HG03280 (cell line): ENCODE measurements around the gene VIPR2.
"Not testable (repeated sequence)": the region's sequence is repeated elsewhere in the genome, so short reads cannot be mapped to it uniquely, and the experiment has no call there.

Source experiments
- ATAC-seq: cut with Tn5 transposase; IDR thresholded peaks from one replicate; pipeline ENCODE4 v1.9.1; 2021; ENCODE audit warnings: mild to moderate bottlenecking, moderate library complexity; ENCODE audit not compliant: unreplicated experiment

Gene VIPR2

GRCh38 chr7:159140170-159140910 lies 4.3 kb downstream of the VIPR2 start:
- no peak for ATAC-seq

DNA sequence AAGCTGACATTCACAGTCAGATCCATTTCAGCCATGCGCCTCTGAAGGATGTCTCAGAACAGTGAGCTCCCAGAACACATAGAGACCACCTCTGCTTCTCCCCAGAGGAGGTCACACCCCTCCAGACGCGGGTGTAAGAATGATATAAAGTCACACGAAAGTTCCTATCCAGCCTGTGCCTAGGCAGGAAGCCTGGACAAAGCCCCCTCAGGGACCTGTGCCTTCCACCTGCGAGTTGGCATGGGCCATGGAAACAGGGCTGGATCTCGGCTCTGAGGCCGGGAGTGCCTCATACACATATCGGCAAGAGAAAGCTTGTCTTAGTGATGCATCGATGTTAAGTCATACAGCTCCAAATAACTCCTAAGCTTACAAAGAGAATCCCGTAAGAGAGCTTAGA lies 5.0 kb downstream of the VIPR2 start:
- no peak for ATAC-seq

GRCh38 chr7:159139202-159139601 lies 5.5 kb downstream of the VIPR2 start:
- ATAC-seq, result no peak

DNA sequence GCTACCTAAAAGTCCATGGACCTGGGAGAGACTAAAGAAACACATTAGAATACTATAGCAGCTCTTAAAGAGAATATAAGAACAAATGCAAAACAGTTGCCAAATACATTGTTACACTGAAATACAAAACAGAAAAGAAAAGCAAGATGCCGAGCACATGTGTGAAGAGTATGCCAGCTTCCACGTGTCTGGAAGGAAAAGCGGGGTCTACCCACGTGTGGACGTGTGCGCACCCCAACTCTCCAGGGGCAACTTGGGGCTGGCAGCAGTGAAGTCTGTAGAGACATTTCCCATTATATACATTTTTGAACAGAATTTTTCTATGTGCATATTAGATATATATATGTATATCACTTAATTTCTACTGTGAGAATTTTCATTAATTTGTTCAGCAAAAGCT lies 6.2 kb downstream of the VIPR2 start:
- no peak for ATAC-seq

DNA sequence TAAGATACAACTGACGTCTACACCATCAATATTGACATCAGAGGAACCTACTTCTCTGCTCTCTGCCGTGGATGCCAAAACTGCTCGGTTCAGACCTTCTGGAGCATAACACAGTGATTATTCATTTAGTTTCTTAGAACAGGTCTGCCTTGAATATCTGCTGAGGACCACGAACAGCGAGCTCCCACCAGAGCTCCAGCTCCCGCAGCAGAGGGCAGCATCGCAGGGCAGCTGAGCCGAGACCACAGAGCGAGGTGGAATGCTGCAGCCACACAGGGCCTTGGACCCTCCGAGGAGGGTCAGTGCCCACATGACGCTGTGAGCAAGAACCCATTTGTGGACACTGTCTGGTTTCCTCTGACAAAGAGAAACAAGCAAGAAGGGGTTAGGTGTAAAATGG lies 6.8 kb downstream of the VIPR2 start:
- ATAC-seq, result no peak

DNA sequence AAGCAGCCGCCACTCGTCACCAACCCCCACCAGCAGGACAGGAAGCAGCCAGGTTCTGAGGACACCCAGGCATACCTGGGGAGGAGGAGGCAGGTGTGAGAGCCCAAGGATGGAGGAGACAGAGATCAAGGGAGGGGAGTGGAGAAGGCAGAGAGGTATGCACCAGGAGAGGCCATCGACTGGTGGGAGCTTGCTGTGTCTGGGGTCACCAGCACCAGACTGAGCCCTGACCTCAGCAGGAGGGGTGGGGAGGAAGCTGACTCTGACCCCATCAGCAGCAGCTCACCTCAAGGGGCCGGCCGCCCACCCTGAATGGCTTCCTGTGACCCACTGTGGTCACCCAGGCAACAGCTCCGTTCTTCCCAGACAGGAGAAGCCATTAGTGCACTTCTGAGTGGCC lies 7.8 kb downstream of the VIPR2 start:
- ATAC-seq, result no peak

- no peak for ATAC-seq
These were observed 8.2 kb downstream of the VIPR2 start for GRCh38 chr7:159136442-159136841.

- ATAC-seq, result no peak
These were observed 8.7 kb downstream of the VIPR2 start for GRCh38 chr7:159136013-159136412.

DNA sequence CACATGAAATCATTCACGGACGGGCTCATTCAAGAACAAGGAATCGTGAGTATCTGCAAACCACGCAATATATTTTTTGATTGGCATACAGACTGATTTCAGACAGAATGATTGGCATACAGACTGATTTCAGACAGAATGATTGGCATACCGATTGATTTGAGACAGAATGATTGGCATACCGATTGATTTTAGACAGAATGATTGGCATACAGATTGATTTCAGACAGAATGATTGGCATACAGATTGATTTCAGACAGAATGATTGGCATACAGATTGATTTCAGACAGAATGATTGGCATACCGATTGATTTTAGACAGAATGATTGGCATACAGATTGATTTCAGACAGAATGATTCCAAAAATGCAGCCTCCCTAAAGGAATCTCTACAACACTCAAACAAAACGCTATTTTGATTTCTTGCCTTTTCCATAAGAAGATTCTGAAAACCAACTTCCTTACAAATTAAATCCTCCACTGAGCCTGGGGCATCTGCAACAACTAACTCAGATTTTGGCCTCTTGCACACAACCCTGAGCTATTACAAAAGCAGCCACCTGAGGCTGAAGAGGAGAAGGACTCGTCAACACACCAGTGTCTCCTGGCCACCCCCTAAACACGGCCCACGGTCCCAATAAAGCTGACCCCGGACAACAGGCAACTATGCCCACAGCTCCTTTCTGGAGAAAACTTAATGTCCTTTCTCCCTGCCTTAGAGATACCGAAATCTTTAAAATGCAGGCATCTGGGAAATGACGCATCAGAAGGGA lies 11.8 kb downstream of the VIPR2 start:
- not testable (repeated sequence) for ATAC-seq

GRCh38 chr7:159130820-159131219 lies 13.8 kb downstream of the VIPR2 start:
- ATAC-seq, result no peak

- ATAC-seq, result no peak
These were observed 14.4 kb downstream of the VIPR2 start for GRCh38 chr7:159130199-159130775.

- no peak for ATAC-seq
These were observed 15.9 kb downstream of the VIPR2 start for GRCh38 chr7:159128767-159129166.

GRCh38 chr7:159127691-159128642 lies 16.7 kb downstream of the VIPR2 start:
- no peak for ATAC-seq

DNA sequence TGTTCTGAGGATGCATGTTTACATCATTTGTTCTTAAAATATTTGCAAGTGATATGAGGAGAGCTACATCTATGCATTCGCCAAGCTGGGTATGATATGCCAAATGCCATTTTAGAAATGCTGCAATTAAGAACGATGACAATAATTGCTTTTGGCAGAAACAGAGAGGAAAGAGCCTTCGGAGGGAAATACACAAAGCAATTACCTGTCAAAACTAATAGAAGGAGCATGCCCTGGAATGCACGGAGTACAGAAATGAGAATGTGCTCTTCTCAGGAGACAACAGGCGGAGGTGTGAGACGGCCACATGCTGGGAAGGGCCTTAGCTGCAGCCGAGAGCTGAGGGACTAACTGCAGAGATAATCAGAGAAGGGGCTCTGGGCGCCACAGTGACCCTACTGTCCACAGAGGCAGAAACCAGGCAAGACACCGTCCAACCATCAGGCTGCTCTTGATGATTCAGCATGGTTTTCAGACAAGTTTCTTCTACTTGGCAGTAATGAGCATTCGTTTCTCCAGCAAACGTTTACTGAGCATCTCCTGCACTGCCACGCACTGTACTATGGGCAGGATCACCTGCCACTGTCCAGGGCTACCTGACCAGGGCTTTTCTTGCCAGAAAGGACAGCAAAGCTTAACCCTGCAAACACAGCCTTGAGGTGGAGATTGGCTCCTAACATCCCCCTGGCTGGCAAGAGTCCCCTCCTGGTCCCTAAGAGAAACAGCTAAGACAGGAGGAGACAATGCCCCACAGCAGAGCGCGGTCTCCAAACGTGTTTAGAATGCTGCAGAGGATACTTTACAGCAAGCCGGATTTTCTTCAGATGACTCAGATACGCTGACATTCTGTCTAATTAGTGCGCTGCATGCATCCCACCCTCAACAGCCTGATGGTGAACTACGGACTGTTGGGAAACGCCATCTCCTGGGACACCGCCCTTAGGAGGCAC lies 18.1 kb downstream of the VIPR2 start:
- ATAC-seq, result no peak

- ATAC-seq, result no peak
These were observed 18.8 kb downstream of the VIPR2 start for GRCh38 chr7:159125955-159126270.

- no peak for ATAC-seq
These were observed 19.3 kb downstream of the VIPR2 start for GRCh38 chr7:159125104-159125954.

DNA sequence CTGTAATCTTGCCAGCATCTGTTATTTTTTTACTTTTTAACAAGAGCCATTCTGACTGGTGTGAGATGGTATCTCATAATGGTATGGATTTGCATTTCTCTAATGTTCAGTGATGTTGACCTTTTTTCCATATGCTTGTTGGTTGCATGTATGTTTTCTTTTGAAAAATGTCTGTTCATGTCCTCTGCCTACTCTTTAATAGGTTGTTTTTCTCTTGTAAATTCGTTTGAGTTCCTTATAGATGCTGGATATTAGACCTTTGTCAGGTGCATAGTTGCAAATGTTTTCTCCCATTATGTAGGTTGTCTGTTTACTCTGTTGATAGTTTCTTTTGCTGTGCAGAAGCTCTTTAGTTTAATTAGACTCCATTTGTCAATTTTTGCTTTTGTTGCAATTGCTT lies 20.9 kb downstream of the VIPR2 start:
- not testable (repeated sequence) for ATAC-seq

DNA sequence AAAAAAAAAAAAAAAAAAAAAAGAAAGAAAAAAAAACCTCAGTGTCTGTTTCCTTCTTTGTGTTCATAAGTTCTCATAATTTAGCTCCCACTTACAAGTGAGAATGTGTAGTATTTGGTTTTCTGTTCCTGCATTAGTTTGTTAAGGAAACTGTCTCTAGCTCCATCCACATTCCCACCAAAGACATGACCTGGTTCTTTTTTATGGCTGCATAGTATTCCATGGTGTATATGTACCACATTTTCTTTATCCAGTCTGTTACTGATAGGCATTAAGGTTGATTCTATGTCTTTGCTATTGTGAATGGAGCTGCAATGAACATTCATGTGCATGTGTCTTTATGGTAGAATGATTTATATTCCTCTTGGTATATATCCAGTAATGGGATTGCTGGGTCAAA lies 21.4 kb downstream of the VIPR2 start:
- not testable (repeated sequence) for ATAC-seq

DNA sequence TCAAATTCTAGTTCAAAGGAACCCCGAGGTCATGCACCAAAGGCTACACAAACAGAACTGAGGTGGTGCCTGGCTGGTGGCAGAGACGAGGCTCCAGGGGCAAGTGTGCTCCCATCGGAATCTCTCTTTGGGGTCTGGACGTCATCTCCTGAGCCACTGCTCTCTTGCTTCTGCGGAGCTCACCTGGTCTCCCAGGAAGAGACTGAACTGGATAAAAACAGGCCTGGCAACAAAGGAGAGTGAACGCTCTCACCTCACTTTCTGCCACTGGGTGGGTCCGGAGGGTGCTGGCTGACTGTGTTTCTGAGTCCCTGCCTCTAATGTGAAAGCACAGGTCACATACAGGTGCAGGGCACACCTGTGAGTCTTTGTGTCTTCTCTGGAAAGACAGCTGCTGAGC lies 22.4 kb downstream of the VIPR2 start:
- ATAC-seq, result no peak
